K562 (cell line): ENCODE measurements around the gene AQP2. TPM values are rescaled to one million over a fixed set of nuclear protein-coding genes. Genes with fewer than 3 reads are reported as not detected.

ENCODE experiments used
- EHMT2 ChIP-seq: fragments of 450-650 bp; IDR thresholded peaks from 2 replicates; pipeline ENCODE4 v1.6.1; 2018; ENCODE audit warnings: antibody characterized with exemption
- HOMEZ ChIP-seq: fragments of 250-450 bp; sonication (Bioruptor Pico); IDR thresholded peaks from 2 replicates; pipeline ENCODE4 v1.4.0; 2020; ENCODE audit warnings: mild to moderate bottlenecking, moderate library complexity
- PCBP2 ChIP-seq: fragments of 200-400 bp; formaldehyde crosslinking; IDR thresholded peaks from 2 replicates; pipeline ENCODE4 v1.6.1; 2018; ENCODE audit warnings: low read length, low read depth, mild to moderate bottlenecking, moderate library complexity; ENCODE audit not compliant: poor library complexity, severe bottlenecking
- PHF8 ChIP-seq: fragments of 200-600 bp; sonication (generic); IDR thresholded peaks from 2 replicates; pipeline ENCODE4 v1.6.1; 2012; ENCODE audit warnings: mixed run types, mild to moderate bottlenecking, inconsistent platforms, low read length, moderate library complexity, borderline replicate concordance
- POU5F1 ChIP-seq: fragments of 150-350 bp; IDR thresholded peaks from 2 replicates; pipeline ENCODE4 v1.6.1; 2014; ENCODE audit warnings: borderline replicate concordance, low read length, low read depth, mild to moderate bottlenecking; ENCODE audit not compliant: partially characterized antibody
- PREB ChIP-seq: sonication (generic); formaldehyde crosslinking; IDR thresholded peaks from 2 replicates; pipeline ENCODE4 v1.8.1; 2023; ENCODE audit warnings: mild to moderate bottlenecking, missing genetic modification reagents
- SAFB ChIP-seq: fragments of 200-400 bp; formaldehyde crosslinking; IDR thresholded peaks from 2 replicates; pipeline ENCODE4 v1.6.1; 2017; ENCODE audit warnings: low read depth, low read length, borderline replicate concordance
- SNRNP70 ChIP-seq: fragments of 200-400 bp; formaldehyde crosslinking; optimal IDR thresholded peaks from 2 replicates; pipeline ENCODE3; 2017; ENCODE audit warnings: low read depth, low read length
- UBTF ChIP-seq, 2 experiments: IDR thresholded peaks; 2 replicates each; pipeline ENCODE4 v1.6.1; 2012; ENCODE audit warnings: improper control_type of control experiment in 2 of 2, low read depth in 2 of 2, low read length in 2 of 2, borderline replicate concordance in 1 of 2
- ZC3H8 ChIP-seq: fragments of 450-650 bp; IDR thresholded peaks from 2 replicates; pipeline ENCODE4 v1.6.1; 2017
- ZNF175 ChIP-seq: fragments of 200-800 bp; sonication (Bioruptor generic); IDR thresholded peaks from 2 replicates; pipeline ENCODE4 v1.6.1; 2016; ENCODE audit warnings: low read depth, mild to moderate bottlenecking, missing genetic modification characterization, missing compliant biosample characterization
- ZNF717 ChIP-seq: fragments of 250-450 bp; sonication (Bioruptor Pico); IDR thresholded peaks from 2 replicates; pipeline ENCODE4 v1.5.0; 2021
- polyA plus RNA-seq, 8 experiments: library from polyadenylated mRNA; depleted of rRNA in 4 of 8; stranded (reverse) in 5 of 8; unstranded in 3 of 8; fragments of >200 nt; fragmentation: Nextera tagmentation in 2 of 8; fragmentation: Illumina TruSeq in 1 of 8; extraction: Ambion mirVana in 2 of 8; extraction: Trizol in 1 of 8; gene quantifications; 2 replicates each; pipeline versions ENCODE4 v1.2.1 to v1.2.3, GENCODE V29; 2011 to 2014; ENCODE audit warnings: inconsistent platforms in 1 of 8, missing spikeins in 1 of 8
- total RNA-seq, 7 experiments: library from RNA; depleted of rRNA in 6 of 7; stranded (reverse); fragments of >200 nt in 6 of 7; fragmentation: Illumina TruSeq in 2 of 7; extraction: Trizol in 2 of 7; gene quantifications; 2 replicates each; pipeline versions ENCODE4 v1.2.1 to v1.2.3, GENCODE V29; 2011 to 2021; ENCODE audit warnings: low replicate concordance in 1 of 7
- TF ChIP-seq, protein P1 (sequence below): fragments of 250-450 bp; sonication (Bioruptor Pico); IDR thresholded peaks from 2 replicates; pipeline ENCODE4 v1.8.0; 2022; ENCODE audit warnings: inconsistent platforms
- TF ChIP-seq, protein P2 (sequence below): IDR thresholded peaks from 2 replicates; pipeline ENCODE4 v1.6.1; 2016; ENCODE audit warnings: missing genetic modification characterization, missing compliant biosample characterization
- TF ChIP-seq, protein P3 (sequence below): sonication (generic); formaldehyde crosslinking; IDR thresholded peaks from 2 replicates; pipeline ENCODE4 v1.8.0; 2022; ENCODE audit warnings: mild to moderate bottlenecking, missing genetic modification reagents

Gene AQP2
- total and polyA plus RNA-seq, 9 of the 15 experiments (the other 6 are each of a cell fraction or from before 2014, with no cell fraction given) = not detected

DNA sequence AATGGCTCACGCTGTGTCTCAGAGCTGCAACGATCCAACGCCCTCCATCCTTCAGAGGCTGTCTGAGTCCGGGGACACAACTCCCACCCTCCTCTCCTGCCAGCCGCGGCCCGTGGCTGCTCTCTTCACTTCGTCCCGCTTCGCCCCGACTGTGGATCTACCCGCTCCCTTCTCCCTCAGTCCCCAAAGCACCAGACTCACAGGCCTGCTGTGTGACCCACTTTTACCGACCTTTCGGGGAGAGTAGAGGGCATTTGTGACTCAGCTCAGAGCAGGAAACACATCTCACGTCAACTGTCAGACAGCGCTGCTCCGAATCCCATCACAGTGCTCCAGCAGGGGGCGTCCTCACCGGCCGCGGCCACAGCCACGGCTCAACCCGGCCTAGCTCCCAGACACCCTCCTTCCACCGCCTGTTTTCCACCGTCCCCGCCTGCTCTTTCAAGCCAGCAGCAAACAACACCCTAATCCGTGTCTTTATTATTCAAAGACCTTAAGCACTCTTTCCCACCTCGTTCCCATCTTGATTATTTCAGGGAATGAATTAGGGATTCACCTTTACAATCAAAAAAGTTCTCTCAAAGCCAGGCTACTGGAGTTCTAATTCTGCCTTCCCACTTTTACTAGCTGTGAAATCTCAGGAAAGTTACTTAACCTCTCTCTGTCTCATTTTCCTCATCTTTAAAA lies 5.0 kb upstream of the AQP2 start (continued):
- TF ChIP-seq, protein P1, sequence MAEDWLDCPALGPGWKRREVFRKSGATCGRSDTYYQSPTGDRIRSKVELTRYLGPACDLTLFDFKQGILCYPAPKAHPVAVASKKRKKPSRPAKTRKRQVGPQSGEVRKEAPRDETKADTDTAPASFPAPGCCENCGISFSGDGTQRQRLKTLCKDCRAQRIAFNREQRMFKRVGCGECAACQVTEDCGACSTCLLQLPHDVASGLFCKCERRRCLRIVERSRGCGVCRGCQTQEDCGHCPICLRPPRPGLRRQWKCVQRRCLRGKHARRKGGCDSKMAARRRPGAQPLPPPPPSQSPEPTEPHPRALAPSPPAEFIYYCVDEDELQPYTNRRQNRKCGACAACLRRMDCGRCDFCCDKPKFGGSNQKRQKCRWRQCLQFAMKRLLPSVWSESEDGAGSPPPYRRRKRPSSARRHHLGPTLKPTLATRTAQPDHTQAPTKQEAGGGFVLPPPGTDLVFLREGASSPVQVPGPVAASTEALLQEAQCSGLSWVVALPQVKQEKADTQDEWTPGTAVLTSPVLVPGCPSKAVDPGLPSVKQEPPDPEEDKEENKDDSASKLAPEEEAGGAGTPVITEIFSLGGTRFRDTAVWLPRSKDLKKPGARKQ (CRISPR knock-in tag) = peak; percentile 75; the same call in 1 of the 2 replicates
- TF ChIP-seq PREB (CRISPR knock-in tag) (no peak), ZC3H8 (no peak), ZNF175 (CRISPR knock-in tag) (no peak), HOMEZ (CRISPR knock-in tag) (no peak), PHF8 (no peak), POU5F1 (no peak), SNRNP70 (no peak), UBTF (IDR thresholded peaks at IDR 0.05; ENCODE audit: borderline replicate concordance in 1 of 2, low read depth in 2 of 2, low read length in 2 of 2) (peak; percentile 52 to 75; a peak in 2 of 4 replicates), PCBP2 (no peak), SAFB (no peak), ZNF717 (CRISPR knock-in tag) (no peak), EHMT2 (peak; percentile 72; the same call in 1 of the 2 replicates)
- TF ChIP-seq, protein P2, sequence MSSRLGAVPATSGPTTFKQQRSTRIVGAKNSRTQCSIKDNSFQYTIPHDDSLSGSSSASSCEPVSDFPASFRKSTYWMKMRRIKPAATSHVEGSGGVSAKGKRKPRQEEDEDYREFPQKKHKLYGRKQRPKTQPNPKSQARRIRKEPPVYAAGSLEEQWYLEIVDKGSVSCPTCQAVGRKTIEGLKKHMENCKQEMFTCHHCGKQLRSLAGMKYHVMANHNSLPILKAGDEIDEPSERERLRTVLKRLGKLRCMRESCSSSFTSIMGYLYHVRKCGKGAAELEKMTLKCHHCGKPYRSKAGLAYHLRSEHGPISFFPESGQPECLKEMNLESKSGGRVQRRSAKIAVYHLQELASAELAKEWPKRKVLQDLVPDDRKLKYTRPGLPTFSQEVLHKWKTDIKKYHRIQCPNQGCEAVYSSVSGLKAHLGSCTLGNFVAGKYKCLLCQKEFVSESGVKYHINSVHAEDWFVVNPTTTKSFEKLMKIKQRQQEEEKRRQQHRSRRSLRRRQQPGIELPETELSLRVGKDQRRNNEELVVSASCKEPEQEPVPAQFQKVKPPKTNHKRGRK (tag) = no peak
- TF ChIP-seq, protein P3, sequence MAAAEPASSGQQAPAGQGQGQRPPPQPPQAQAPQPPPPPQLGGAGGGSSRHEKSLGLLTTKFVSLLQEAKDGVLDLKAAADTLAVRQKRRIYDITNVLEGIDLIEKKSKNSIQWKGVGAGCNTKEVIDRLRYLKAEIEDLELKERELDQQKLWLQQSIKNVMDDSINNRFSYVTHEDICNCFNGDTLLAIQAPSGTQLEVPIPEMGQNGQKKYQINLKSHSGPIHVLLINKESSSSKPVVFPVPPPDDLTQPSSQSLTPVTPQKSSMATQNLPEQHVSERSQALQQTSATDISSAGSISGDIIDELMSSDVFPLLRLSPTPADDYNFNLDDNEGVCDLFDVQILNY (CRISPR knock-in tag) = no peak
